ENCODE measurements around the gene NKAIN4.

The NKAIN4 gene

DNA sequence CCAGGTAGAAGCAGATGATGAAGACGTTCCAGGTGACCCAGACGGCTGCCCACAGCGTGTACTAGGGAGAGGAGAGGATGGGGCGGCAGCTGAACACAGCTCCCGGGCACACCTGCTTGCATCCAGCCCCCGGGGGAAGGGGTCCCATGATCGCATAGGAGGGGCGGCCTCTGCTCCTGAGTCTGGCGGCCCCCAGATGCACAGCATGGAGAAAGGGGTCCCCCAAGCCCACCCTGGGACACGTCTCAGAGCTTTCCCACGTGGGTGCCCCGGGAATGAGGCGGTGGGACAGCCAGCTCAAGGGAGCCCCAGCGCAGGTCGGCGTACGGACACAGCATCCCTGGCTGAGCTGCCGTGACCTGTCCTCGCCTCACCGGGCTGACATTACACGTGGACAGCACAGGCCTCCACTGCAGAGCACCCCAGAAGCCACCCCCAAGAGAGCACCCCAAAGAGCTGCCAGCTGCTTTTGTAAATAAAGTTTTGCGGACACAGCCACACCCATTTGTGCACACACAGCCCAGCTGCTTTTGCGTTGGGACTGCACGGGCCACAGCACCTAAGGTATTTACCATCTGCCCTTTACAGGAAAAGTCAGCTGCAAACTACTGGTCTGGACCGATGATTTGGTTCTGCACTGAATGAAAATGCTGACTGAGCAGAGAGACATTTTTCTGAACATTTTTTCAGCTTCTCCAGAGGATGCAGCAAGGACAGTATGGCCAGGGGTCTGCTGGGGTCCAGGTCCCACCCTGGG is 5.2 kb downstream of the NKAIN4 start:
- TF ChIP-seq, protein P1, sequence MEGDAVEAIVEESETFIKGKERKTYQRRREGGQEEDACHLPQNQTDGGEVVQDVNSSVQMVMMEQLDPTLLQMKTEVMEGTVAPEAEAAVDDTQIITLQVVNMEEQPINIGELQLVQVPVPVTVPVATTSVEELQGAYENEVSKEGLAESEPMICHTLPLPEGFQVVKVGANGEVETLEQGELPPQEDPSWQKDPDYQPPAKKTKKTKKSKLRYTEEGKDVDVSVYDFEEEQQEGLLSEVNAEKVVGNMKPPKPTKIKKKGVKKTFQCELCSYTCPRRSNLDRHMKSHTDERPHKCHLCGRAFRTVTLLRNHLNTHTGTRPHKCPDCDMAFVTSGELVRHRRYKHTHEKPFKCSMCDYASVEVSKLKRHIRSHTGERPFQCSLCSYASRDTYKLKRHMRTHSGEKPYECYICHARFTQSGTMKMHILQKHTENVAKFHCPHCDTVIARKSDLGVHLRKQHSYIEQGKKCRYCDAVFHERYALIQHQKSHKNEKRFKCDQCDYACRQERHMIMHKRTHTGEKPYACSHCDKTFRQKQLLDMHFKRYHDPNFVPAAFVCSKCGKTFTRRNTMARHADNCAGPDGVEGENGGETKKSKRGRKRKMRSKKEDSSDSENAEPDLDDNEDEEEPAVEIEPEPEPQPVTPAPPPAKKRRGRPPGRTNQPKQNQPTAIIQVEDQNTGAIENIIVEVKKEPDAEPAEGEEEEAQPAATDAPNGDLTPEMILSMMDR (conservative IDR thresholded peaks at IDR 0.05) = no peak
- TF ChIP-seq ZFX (IDR thresholded peaks at IDR 0.05) = no peak
- H3K27ac ChIP-seq = no peak overlapping the region

DNA sequence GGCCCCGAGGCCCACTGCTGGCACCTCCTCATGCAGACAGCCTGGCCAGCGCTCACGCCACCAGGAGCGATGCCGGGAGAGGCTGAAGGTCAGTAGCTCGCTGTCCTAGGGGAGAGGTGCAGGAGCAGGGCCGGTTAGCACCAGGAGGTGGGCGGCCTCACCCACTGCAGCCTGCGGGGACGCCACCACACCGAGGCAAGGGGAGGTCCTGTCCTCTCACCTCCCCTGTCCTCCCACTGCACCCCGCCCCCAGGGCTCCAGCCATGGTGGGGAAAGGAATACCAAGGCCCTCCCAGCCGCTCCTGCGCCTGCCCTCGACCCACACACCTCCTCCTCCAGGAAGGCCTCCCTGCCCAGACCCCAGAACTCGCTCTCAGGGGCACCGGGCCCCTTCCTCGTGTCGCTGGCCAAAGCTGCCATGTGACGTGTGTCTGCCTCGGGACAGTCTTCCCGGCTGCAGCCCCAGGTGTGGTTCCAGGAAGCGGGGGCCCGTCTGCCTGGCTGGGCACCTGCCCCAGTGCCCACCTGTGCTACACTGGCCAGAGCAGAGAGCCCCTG is 6.5 kb downstream of the NKAIN4 start:
- H3K27ac ChIP-seq = no peak overlapping the region

DNA sequence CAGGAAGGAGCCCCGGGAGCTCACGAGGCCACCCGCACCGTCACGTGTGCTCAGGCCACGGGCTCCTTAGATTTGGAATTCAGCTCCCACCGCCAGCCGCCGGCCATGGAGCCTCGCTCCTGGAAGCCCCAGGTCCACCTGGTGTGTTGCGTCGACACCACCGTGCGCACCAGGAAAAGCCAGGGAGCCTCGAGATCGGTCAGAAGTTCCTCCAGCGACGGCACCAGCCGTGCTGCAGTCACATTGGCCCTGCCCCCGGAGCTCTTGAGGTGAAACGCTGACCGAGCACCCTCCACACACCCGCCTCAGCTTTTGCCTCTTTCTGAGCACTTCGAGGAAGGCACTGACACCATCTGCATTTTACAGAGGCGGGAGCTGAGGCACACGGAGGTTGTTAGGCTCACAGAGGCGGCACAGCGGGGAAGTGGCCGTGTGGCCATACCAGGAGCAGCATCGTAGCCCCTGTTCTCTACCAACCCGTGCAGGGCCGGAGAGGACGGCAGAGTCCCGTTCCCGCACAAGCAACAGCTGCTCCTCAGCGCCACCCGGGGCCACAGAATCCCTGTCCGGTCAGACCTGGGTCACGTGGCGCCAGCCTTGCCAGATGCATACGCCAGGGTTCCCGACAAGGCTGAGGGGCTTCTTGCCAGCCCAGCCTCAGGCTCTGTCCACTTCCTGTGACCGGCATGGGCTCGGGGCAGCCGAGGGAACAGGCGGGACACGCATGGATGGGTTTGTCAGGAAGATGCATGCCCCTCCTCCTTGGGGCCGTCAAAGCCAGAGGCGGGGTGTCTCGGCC is 7.6 kb downstream of the NKAIN4 start:
- TF ChIP-seq, protein P1 (conservative IDR thresholded peaks at IDR 0.05) = no peak
- no peak for TF ChIP-seq ZFX (IDR thresholded peaks at IDR 0.05)

More for the DNA sequence above, 6.5 kb downstream of the NKAIN4 start:
- TF ChIP-seq, protein P1 (conservative IDR thresholded peaks at IDR 0.05) = no peak
- TF ChIP-seq ZFX (IDR thresholded peaks at IDR 0.05) = no peak

DNA sequence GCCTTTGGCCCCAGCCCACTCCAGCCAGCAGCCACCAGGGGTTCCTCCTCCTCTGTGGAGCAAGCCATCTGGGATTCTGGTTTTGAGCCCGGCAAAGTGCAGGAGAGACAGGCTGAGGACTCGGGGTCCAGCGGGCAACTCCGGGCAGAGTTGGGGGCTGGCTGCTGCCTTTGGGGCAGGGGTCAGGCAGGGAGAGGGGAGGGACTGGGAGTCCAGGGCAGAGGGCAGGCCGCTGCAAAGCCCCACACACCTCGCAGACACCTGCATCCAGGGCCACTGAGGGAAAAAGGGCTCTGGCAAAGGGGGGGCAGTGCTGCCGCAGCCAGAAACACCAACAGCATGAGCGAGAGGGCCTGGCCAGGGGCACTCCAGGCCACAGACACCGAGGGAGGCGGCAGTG is 9.8 kb downstream of the NKAIN4 start:
- H3K27ac ChIP-seq = no peak overlapping the region
- no peak for TF ChIP-seq ZFX (IDR thresholded peaks at IDR 0.05)
- TF ChIP-seq, protein P1 (conservative IDR thresholded peaks at IDR 0.05) = no peak

More for the DNA sequence above, 7.6 kb downstream of the NKAIN4 start:
- H3K27ac ChIP-seq = no peak overlapping the region

DNA sequence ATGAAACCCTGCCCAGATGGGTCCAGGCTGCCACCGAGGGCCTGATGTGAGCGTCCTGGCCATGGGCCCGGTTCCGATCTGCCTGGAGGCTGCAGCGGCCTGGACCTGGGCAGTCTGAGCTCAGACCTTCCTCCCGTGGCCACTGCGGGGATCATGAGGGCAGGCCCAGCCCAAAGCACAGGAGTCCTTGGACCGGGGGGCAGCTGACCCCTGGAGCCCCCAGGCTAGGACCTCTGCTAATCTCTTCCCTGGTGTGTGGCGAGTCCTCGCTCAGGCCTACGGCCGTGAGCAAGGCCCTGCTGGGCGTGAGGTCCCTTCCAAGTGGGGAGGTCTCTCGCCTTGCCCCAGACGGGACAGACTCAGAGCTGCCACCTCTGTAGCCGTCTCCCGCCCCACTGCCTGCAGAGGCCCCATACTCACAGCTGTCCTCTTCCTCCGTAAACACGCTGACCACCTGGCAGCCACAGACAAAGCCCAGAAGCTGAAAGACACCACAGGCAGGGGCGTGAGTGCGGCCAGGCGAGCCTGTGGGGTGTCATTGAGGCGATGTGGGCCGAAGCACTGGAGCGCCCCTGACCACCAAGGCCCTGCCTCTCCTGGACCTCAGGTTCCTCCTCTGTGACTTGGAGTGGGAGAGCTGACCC is 10.5 kb downstream of the NKAIN4 start:
- no peak overlapping the region for H3K27ac ChIP-seq
- no peak for TF ChIP-seq ZFX (IDR thresholded peaks at IDR 0.05)
- TF ChIP-seq, protein P1 (conservative IDR thresholded peaks at IDR 0.05) = no peak

DNA sequence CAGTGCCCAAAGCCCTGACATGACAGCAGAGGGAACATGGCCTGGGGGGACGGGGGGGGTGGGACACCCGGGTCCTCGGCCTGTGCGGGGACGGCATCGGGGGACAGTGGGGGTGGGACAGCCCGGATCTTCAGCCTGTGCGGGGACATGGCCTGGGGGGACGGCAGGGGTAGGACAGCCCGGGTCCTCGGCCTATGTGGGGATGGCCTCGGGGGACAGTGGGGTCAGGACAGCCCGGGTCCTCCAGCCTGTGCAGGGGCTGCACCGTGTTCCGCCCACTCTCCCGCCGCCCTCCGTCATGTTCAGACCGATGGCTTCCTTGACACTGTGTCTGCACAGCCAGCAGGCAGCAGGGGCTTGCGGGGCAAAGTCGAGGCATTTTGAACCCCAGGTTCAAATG is 11.5 kb downstream of the NKAIN4 start:
- H3K27ac ChIP-seq = no peak overlapping the region
- TF ChIP-seq ZFX (IDR thresholded peaks at IDR 0.05) = no peak
- TF ChIP-seq, protein P1 (conservative IDR thresholded peaks at IDR 0.05) = no peak

Measured in C4-2B (cell line).